ENCODE measurements around the gene WDR36. TPM values are rescaled to one million over a fixed set of nuclear protein-coding genes. Genes with fewer than 3 reads are reported as not detected.

The WDR36 gene
- total and polyA plus RNA-seq, 10 of the 15 experiments (the other 5 are each of a cell fraction or from before 2014, with no cell fraction given) = 13.3 to 61.8 (median 47.0) TPM

DNA sequence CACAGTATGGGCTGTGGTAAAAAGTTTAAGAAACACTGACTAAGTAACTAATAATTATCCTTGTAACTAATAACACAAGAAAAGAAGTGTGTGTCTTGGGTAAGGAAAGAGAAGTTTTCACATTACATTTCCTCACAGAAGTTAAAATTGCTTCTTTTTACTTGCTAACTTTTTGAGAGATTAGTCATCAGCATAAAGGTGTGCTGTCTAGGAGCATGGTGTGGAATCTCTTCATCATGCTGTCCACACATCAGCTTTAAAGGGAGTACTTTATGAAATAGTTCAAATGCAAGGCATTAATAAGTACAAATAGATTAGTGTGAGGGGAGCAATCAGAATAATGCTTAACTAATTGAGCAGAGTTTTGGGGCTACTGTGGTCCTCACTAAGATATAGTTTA is 29.8 kb downstream of the WDR36 start:
- BruUV-seq (replicated peaks) = no TSS peak
- intact Hi-C loops (cut with micrococcal nuclease; ENCODE audit: unreplicated experiment) = no loop called here
- FAIRE-seq (no peak), ATAC-seq (no peak), DNase-seq (ENCODE audit: low read depth, low spot score) (no peak)
- CTCF ChIA-PET = no interaction called here
- in situ Hi-C loops (cut with MboI) = no loop called here
- Histone ChIP-seq H3K4me1 (ENCODE audit: control insufficient read depth, insufficient read depth, low read length) (no peaks in the 10 kb centered on the region), H3K9me3 (replicated peaks; ENCODE audit: control insufficient read depth, insufficient read depth, low read length) (no peaks in the 10 kb centered on the region), H3K36me3 (ENCODE audit: control insufficient read depth in 2 of 2, insufficient read depth in 2 of 2, low read length in 1 of 2) (peaks cover 1 to 16% of the 10 kb centered on the region in 2 experiments; a peak in 3 of 4 replicates), H4K20me1 (ENCODE audit: control insufficient read depth, insufficient read depth) (no peaks in the 10 kb centered on the region), H3K27ac (ENCODE audit: control insufficient read depth, insufficient read depth) (no peak overlapping the region), H3K27me3 (replicated peaks in 1 of 2; ENCODE audit: control insufficient read depth in 2 of 2, insufficient read depth in 2 of 2, low read length in 1 of 2) (no peaks in the 10 kb centered on the region), H3K79me2 (ENCODE audit: control insufficient read depth, insufficient read depth, low read length) (no peaks in the 10 kb centered on the region), H2AFZ (ENCODE audit: control insufficient read depth, low read depth, low read length) (no peak overlapping the region), H3K4me3 (no peak overlapping the region), H3K4me2 (ENCODE audit: control insufficient read depth, insufficient read depth) (no peak overlapping the region), H3K9ac (ENCODE audit: control insufficient read depth, insufficient read depth, low read length) (no peak overlapping the region)
- SMC1A ChIA-PET (ENCODE audit: uncharacterized antibody, unreplicated experiment) = no interaction called here
- TF ChIP-seq ZBTB40 (IDR thresholded peaks at IDR 0.05; ENCODE audit: borderline replicate concordance) (no peak), ZBTB4 (CRISPR knock-in tag; IDR thresholded peaks at IDR 0.05) (no peak), IRF3 (IDR thresholded peaks at IDR 0.05) (no peak), POLR2AphosphoS2 (IDR thresholded peaks at IDR 0.05; ENCODE audit: low read depth, low read length) (no peak), JUNB (IDR thresholded peaks at IDR 0.05) (no peak), DPF2 (IDR thresholded peaks at IDR 0.05) (no peak), POLR2A (IDR thresholded peaks at IDR 0.05; ENCODE audit: low read depth, low read length) (no peak), SPI1 (IDR thresholded peaks at IDR 0.05; ENCODE audit: borderline replicate concordance, insufficient read depth, low read depth, low read length) (no peak), ZNF207 (IDR thresholded peaks at IDR 0.05; ENCODE audit: borderline replicate concordance) (no peak), CBX5 (IDR thresholded peaks at IDR 0.05; ENCODE audit: low read depth) (no peak), MYB (IDR thresholded peaks at IDR 0.05; ENCODE audit: borderline replicate concordance, low read depth, low read length) (no peak), SUZ12 (IDR thresholded peaks at IDR 0.05; ENCODE audit: unreplicated experiment) (no peak), YBX1 (IDR thresholded peaks at IDR 0.05) (no peak), BHLHE40 (IDR thresholded peaks at IDR 0.05; ENCODE audit: borderline replicate concordance in 1 of 2, low read depth in 2 of 2, low read length in 1 of 2) (no peak), GABPA (IDR thresholded peaks at IDR 0.05; ENCODE audit: low read depth) (no peak)
- TF ChIP-seq, protein P1, sequence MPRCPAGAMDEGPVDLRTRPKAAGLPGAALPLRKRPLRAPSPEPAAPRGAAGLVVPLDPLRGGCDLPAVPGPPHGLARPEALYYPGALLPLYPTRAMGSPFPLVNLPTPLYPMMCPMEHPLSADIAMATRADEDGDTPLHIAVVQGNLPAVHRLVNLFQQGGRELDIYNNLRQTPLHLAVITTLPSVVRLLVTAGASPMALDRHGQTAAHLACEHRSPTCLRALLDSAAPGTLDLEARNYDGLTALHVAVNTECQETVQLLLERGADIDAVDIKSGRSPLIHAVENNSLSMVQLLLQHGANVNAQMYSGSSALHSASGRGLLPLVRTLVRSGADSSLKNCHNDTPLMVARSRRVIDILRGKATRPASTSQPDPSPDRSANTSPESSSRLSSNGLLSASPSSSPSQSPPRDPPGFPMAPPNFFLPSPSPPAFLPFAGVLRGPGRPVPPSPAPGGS (IDR thresholded peaks at IDR 0.05; ENCODE audit: borderline replicate concordance, insufficient read depth, low read depth, low read length, poor library complexity, severe bottlenecking) = no peak
- RAD21 ChIA-PET (ENCODE audit: unreplicated experiment) = no interaction called here
- POLR2A ChIA-PET = no interaction called here

Data from GM12878 (cell line).